ENCODE measurements around the gene AHSG. TPM values are rescaled to one million over a fixed set of nuclear protein-coding genes. Genes with fewer than 3 reads are reported as not detected.

Gene AHSG
- total RNA-seq, 1 donor from 2014 or later, result 0.30 TPM

DNA sequence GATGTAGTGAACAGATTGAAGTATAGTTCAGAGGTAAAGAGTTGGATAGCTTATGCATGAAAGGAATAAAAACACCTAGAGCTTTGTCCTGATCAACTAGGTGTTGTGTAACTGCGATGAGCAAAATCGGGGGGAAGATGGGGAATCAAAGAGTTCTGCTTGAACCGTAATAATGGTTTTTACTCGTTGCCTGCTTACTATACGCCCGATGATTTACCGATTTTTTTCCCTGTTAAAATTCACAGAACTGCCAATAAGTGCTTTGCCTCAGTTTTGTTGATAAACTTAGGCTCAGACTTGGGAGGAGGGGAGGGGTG is 43.1 kb upstream of the AHSG start:
- peaks cover 47% of the 10 kb centered on the region for H3K4me1 Mint-ChIP-seq
- H3K27ac Mint-ChIP-seq (ENCODE audit: unreplicated experiment), result peak overlapping the region; percentile 88
- TF ChIP-seq, protein P1, sequence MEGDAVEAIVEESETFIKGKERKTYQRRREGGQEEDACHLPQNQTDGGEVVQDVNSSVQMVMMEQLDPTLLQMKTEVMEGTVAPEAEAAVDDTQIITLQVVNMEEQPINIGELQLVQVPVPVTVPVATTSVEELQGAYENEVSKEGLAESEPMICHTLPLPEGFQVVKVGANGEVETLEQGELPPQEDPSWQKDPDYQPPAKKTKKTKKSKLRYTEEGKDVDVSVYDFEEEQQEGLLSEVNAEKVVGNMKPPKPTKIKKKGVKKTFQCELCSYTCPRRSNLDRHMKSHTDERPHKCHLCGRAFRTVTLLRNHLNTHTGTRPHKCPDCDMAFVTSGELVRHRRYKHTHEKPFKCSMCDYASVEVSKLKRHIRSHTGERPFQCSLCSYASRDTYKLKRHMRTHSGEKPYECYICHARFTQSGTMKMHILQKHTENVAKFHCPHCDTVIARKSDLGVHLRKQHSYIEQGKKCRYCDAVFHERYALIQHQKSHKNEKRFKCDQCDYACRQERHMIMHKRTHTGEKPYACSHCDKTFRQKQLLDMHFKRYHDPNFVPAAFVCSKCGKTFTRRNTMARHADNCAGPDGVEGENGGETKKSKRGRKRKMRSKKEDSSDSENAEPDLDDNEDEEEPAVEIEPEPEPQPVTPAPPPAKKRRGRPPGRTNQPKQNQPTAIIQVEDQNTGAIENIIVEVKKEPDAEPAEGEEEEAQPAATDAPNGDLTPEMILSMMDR (conservative IDR thresholded peaks at IDR 0.05), result no peak
- no peaks in the 10 kb centered on the region for H3K27me3 Mint-ChIP-seq (ENCODE audit: low read depth)
- H3K4me3 Mint-ChIP-seq, result peak overlapping the region; percentile 99
- no peak for DNase-seq (ENCODE audit: low read depth, low spot score)
- H3K9me3 Mint-ChIP-seq, result no peaks in the 10 kb centered on the region
- H3K36me3 Mint-ChIP-seq (ENCODE audit: low read depth), result no peaks in the 10 kb centered on the region

DNA sequence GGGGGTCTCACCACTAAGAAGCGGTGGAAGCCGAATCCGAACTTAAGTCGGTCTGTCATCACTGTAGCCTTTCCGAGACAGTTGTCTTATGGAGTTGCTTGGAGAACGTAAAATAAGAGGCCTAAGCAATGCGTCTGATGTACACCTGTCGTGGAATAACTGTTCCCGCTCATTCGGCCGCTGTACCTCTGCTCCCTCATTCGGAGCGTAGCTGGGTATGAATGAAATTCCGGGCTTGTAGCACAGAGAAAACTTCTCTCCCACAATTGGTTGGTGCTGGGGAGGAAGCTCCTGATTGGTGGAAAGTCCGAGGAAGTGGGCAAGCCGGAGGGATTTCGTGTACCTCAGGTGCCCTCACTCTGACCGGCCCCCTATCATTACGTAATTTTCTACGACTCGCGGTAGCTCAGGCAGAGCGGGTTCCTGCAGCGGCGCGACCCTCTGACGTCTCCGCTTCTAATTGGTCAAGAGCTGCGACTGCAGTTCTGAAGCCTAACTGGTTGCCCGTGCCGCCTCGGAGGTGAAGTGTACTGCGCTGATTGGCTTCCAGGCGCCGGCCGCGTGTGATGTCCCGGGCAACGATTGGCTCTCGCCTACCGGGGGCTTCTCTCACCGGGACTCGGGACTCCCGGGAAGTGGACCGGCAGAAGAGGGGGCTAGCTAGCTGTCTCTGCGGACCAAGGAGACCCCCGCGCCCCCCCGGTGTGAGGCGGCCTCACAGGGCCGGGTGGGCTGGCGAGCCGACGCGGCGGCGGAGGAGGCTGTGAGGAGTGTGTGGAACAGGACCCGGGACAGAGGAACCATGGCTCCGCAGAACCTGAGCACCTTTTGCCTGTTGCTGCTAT is 42.5 kb upstream of the AHSG start, which contains the start of gene DNAJB11:
Gene DNAJB11, plus strand, starts transcription at position 625 of the 845 bp plus-strand sequence. Its CDS starts 178 bp downstream, at position 803.
- Mint-ChIP-seq H3K4me3 (peak within 1 kb of the TSS; percentile 99), H3K36me3 (ENCODE audit: low read depth) (no peaks in the 10 kb centered on the region), H3K4me1 (peaks cover 46% of the 10 kb centered on the region), H3K27ac (ENCODE audit: unreplicated experiment) (peak within 1 kb of the TSS; percentile 98), H3K27me3 (ENCODE audit: low read depth) (no peaks in the 10 kb centered on the region), H3K9me3 (no peaks in the 10 kb centered on the region)
- peak; percentile 94 for DNase-seq (ENCODE audit: low read depth, low spot score)
- TF ChIP-seq, protein P1 (conservative IDR thresholded peaks at IDR 0.05), result no peak

DNA sequence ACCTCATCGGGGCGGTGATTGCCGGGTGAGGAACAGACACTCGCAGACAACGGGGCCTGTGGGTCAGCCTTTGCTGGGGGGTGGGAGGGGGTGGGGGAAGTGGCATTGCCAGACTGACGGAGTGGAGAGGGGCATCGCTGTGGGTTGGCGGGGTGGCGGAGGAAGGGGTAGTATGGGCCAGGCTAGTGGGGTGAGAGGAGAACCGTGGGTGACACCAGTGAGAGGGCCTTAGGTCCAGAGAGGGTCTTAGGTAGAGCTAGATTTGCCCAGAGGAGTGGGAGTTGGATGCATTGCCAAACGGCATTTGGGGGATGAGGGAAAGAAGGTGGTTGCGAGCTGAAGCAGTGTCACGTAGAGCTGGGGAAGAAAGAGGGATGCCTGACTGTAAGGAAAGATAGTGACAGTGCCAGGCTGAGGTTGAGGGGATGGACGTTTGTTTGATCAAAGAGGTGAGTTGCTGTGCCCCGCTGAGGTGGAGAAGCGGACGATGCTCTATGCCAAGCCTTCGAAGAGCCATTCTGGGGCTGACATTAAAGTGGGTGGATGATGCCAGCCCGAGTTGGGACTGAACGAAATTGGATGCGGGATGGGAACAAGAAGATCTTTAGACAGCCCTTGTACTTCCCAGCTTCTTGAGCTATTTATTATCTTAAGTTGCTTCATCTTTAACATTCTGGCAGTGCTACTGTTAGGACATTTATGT is 41.8 kb upstream of the AHSG start:
- peak overlapping the region; percentile 99 for H3K4me3 Mint-ChIP-seq
- DNase-seq (ENCODE audit: low read depth, low spot score), result no peak
- TF ChIP-seq, protein P1 (conservative IDR thresholded peaks at IDR 0.05), result no peak
- no peaks in the 10 kb centered on the region for H3K27me3 Mint-ChIP-seq (ENCODE audit: low read depth)
- no peaks in the 10 kb centered on the region for H3K36me3 Mint-ChIP-seq (ENCODE audit: low read depth)
- H3K9me3 Mint-ChIP-seq, result no peaks in the 10 kb centered on the region
- H3K4me1 Mint-ChIP-seq, result peaks cover 46% of the 10 kb centered on the region
- peak overlapping the region; percentile 98 for H3K27ac Mint-ChIP-seq (ENCODE audit: unreplicated experiment)

DNA sequence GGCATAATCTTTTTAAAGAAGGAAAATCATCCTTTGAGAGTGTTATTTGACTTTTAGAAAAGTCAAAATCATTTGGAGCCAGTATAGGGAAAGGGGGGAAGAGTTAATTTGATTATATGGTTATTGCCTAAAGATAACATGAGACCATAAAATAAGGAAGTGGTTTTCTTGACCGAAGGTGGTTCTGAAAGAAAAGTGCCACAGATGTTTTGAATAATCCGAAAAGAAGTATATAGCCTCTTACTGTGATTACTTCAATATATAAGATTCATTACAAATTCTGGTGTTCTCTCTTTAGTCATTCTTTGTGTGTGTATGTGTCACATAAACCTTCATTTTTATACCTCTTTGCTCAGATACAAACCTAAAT is 41.2 kb upstream of the AHSG start:
- no peak for DNase-seq (ENCODE audit: low read depth, low spot score)
- Mint-ChIP-seq H3K4me3 (peak overlapping the region; percentile 99), H3K27me3 (ENCODE audit: low read depth) (no peaks in the 10 kb centered on the region), H3K36me3 (ENCODE audit: low read depth) (no peaks in the 10 kb centered on the region), H3K4me1 (peaks cover 41% of the 10 kb centered on the region), H3K27ac (ENCODE audit: unreplicated experiment) (no peak overlapping the region), H3K9me3 (no peaks in the 10 kb centered on the region)
- TF ChIP-seq, protein P1 (conservative IDR thresholded peaks at IDR 0.05), result no peak

DNA sequence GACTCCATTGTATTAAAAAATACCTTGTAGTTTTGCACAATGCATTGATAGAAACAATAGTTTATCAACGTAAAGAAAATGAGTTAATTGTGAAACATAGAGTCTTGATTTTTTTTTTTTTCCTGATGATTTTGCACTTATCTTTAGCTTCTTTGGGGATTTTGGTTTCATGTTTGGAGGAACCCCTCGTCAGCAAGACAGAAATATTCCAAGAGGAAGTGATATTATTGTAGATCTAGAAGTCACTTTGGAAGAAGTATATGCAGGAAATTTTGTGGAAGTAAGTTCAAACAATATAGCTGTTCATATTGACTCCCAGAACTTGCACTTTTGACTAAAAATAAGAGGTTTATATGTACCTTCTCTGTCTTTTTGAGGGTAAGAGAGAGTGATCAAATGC is 35.3 kb upstream of the AHSG start:
- Mint-ChIP-seq H3K4me1 (no peaks in the 10 kb centered on the region), H3K27ac (ENCODE audit: unreplicated experiment) (no peak overlapping the region), H3K27me3 (ENCODE audit: low read depth) (no peaks in the 10 kb centered on the region), H3K9me3 (no peaks in the 10 kb centered on the region), H3K4me3 (no peak overlapping the region), H3K36me3 (ENCODE audit: low read depth) (peaks cover 2% of the 10 kb centered on the region)
- TF ChIP-seq, protein P1 (conservative IDR thresholded peaks at IDR 0.05), result no peak
- DNase-seq (ENCODE audit: low read depth, low spot score), result no peak

Data from neural crest cell (in vitro differentiated cells).